ENCODE results near the gene ATL3. TPM values are rescaled to one million over a fixed set of nuclear protein-coding genes. Genes with fewer than 3 reads are reported as not detected.
"Not testable (repeated sequence)": the region's sequence is repeated elsewhere in the genome, so short reads cannot be mapped to it uniquely, and the experiment has no call there.

Gene ATL3
- total RNA-seq, 1 donor from 2014 or later, result 9.4 TPM

DNA sequence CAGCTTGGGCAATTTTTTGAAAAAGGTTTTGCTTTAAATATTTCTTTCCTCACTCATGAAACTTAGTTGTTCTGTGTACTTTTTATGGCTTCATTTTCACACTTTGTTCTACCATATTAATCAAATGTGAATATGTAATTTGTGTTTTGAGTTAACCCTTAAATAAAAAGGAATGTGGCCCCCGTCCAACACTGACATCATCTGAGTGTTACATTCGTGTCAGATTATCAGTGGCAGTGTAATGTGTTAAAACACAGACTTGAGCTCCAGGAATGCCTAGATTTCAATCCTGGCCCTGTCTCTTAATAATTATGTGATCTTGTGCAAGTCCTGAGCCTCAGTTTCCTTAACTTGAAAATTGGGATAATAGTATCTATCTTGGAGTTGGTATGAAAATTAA, 15.8 kb upstream of the ATL3 start:
- peaks cover 24% of the 10 kb centered on the region for H3K4me1 Mint-ChIP-seq (ENCODE audit: low read depth)
- no peak overlapping the region for H3K4me3 Mint-ChIP-seq (ENCODE audit: low read depth)
- H3K9me3 Mint-ChIP-seq (ENCODE audit: low read depth), result no peaks in the 10 kb centered on the region
- no peak overlapping the region for H3K27ac Mint-ChIP-seq
- no peaks in the 10 kb centered on the region for H3K36me3 Mint-ChIP-seq (ENCODE audit: insufficient read depth)
- TF ChIP-seq, protein P1, sequence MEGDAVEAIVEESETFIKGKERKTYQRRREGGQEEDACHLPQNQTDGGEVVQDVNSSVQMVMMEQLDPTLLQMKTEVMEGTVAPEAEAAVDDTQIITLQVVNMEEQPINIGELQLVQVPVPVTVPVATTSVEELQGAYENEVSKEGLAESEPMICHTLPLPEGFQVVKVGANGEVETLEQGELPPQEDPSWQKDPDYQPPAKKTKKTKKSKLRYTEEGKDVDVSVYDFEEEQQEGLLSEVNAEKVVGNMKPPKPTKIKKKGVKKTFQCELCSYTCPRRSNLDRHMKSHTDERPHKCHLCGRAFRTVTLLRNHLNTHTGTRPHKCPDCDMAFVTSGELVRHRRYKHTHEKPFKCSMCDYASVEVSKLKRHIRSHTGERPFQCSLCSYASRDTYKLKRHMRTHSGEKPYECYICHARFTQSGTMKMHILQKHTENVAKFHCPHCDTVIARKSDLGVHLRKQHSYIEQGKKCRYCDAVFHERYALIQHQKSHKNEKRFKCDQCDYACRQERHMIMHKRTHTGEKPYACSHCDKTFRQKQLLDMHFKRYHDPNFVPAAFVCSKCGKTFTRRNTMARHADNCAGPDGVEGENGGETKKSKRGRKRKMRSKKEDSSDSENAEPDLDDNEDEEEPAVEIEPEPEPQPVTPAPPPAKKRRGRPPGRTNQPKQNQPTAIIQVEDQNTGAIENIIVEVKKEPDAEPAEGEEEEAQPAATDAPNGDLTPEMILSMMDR (IDR thresholded peaks at IDR 0.05; ENCODE audit: unreplicated experiment), result no peak
- no peak for DNase-seq (ENCODE audit: low spot score, unreplicated experiment)
- no peaks in the 10 kb centered on the region for H3K27me3 Mint-ChIP-seq

- not testable (repeated sequence) for H3K27me3 Mint-ChIP-seq; H3K27ac Mint-ChIP-seq; H3K4me3 Mint-ChIP-seq (ENCODE audit: low read depth); H3K36me3 Mint-ChIP-seq (ENCODE audit: insufficient read depth); H3K9me3 Mint-ChIP-seq (ENCODE audit: low read depth); DNase-seq (ENCODE audit: low spot score, unreplicated experiment)
- H3K4me1 Mint-ChIP-seq (ENCODE audit: low read depth), result peaks cover 27% of the 10 kb centered on the region
These were observed 14.1 kb upstream of the ATL3 start for GRCh38 chr11:63685158-63685721.

DNA sequence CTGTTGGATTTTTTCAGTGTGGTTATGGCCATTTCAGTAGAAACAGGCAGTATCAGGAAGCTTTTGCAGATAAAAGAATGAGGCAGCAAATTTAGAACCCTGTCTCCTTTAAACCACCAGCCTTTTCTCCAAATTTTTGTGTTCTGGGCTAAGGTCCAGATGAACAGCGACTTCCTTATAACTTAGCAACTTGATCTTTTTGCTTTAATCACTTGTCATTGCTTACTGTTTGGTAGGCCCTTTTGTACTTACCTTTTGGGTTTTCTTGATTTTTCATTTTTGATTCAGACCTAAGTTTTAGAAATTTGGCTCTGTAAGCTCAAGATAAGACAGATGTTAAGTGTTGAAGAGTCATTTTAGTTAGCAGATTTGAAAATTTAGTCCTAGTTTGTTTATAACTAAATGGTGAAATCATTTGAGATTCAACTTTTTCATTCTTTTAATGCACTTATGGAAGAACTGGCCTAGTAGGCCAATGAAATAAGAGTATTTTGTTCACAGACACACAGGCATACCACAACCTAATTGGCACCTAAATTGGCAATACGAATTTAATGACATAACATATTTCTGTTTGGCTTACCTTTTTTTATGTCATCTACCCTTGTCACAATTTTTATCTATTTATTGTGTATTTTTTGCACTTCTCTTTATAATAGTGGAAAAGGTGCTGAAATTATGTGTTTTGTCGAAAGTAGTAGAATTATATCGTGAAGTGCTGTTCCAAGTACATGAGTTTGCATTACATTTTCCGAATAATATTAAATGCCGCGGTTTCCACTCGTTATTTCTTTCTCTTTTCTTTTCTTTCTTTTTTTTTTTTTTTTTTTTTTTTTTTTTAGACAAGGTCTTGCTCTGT, 12.2 kb upstream of the ATL3 start:
- peak overlapping the region; percentile 91 for H3K4me3 Mint-ChIP-seq (ENCODE audit: low read depth)

DNA sequence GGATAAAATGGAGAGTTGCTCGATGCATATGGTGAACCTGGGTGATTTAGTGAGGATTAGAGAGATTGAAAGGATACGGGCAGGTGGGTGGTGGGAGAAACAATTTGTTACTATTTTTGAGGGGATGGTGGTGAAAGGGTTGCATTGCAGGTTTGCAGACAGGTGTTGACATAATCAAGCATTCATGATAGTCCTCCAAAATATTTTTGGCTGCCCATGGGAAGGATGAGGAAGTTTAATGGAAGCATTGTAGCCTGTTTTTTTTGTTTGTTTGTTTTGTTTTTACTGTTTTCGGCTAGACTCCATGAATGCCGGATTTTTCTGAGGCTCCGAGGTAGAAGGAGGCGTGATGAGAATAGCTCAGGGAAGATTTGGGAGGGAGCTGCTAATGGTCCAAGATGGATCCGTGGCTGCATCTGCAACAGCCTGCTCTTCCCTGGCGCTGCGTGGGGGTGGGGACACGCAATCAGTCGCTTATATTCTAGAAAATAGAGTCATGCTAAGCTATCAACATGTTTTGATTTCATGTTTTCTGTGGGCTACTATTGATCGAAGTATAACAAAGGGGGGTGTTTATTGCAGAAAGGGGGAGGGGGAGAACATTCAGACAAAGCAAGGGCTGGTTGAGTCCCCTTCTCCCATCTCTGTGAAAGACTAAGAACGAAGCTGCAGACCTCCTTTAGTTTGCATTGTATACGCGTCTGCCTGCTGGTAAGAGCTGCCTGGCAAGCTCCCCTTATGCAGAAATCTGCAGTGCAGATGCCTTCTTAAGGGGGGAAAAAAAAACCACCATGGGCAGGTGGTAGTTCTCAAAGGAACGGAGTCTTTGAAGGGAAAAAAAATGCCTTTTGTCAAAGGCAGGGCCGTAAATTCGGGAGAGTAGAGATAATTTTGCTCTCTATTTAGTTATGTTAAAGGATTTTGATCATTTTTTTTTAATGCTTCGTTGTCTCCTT, 11.2 kb upstream of the ATL3 start:
- peaks cover 19% of the 10 kb centered on the region for H3K4me1 Mint-ChIP-seq (ENCODE audit: low read depth)
- H3K9me3 Mint-ChIP-seq (ENCODE audit: low read depth), result no peaks in the 10 kb centered on the region
- H3K4me3 Mint-ChIP-seq (ENCODE audit: low read depth), result peak overlapping the region; percentile 91
- DNase-seq (ENCODE audit: low spot score, unreplicated experiment), result no peak
- no peaks in the 10 kb centered on the region for H3K36me3 Mint-ChIP-seq (ENCODE audit: insufficient read depth)
- no peaks in the 10 kb centered on the region for H3K27me3 Mint-ChIP-seq
- TF ChIP-seq, protein P1 (IDR thresholded peaks at IDR 0.05; ENCODE audit: unreplicated experiment), result peak; percentile 43
- peak overlapping the region; percentile 90 for H3K27ac Mint-ChIP-seq

More for the DNA sequence above, 12.2 kb upstream of the ATL3 start:
- Mint-ChIP-seq H3K36me3 (ENCODE audit: insufficient read depth) (no peaks in the 10 kb centered on the region), H3K4me1 (ENCODE audit: low read depth) (peaks cover 19% of the 10 kb centered on the region), H3K9me3 (ENCODE audit: low read depth) (no peaks in the 10 kb centered on the region), H3K27ac (peak overlapping the region; percentile 90), H3K27me3 (no peaks in the 10 kb centered on the region)
- DNase-seq (ENCODE audit: low spot score, unreplicated experiment), result no peak
- TF ChIP-seq, protein P1 (IDR thresholded peaks at IDR 0.05; ENCODE audit: unreplicated experiment), result no peak

DNA sequence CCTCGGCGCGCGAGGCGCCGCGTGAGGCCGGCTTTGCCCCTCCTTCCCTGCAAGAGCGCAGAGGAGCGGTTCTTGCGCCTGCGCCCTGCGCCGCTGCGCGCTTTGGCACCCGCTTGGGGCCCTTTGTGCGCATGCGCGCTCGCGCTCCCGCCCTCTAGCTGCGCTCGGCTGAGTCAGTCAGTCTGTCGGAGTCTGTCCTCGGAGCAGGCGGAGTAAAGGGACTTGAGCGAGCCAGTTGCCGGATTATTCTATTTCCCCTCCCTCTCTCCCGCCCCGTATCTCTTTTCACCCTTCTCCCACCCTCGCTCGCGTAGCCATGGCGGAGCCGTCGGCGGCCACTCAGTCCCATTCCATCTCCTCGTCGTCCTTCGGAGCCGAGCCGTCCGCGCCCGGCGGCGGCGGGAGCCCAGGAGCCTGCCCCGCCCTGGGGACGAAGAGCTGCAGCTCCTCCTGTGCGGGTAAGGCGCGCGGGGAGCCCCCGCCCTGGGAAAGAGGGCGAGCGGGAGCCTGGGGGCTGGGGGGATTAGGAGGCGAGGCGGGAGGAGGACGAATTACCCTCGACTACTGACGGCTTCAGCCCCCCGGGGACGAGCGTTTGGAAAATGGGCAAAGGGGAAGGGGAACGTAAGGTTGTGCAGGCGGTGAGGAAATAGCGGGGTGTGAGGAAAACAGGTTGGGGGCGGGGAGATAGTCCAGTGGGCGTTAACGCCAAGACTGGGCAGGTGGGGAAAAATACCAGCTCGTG, 10.3 kb upstream of the ATL3 start, which contains the start of gene RTN3:
TSS of gene RTN3 (plus strand) at position 180 of the 745 bp plus-strand sequence. CDS start at position 317, 137 bp downstream.
- DNase-seq (ENCODE audit: low spot score, unreplicated experiment), result peak; percentile 97
- Mint-ChIP-seq H3K4me3 (ENCODE audit: low read depth) (peak within 1 kb of the TSS; percentile 91), H3K36me3 (ENCODE audit: insufficient read depth) (no peaks in the 10 kb centered on the region), H3K27me3 (no peaks in the 10 kb centered on the region), H3K4me1 (ENCODE audit: low read depth) (peaks cover 19% of the 10 kb centered on the region), H3K27ac (peak within 1 kb of the TSS; percentile 90), H3K9me3 (ENCODE audit: low read depth) (no peaks in the 10 kb centered on the region)
- TF ChIP-seq, protein P1 (IDR thresholded peaks at IDR 0.05; ENCODE audit: unreplicated experiment), result no peak

Data from progenitor cell of endocrine pancreas (in vitro differentiated cells).